Pulmonary artery endothelial cell (primary cell): Measurements from ENCODE around the gene MORN1. TPM values are rescaled to one million over a fixed set of nuclear protein-coding genes. Genes with fewer than 3 reads are reported as not detected.

Experiments used
- DNase-seq: peaks from one replicate; pipeline ENCODE4 v3.0.0-alpha.2; 2011; ENCODE audit warnings: low read depth, low spot score
- total RNA-seq: library from RNA; depleted of rRNA; stranded (reverse); fragments of >200 nt; gene quantifications from 2 replicates; pipeline ENCODE4 v1.2.3, GENCODE V29; 2014

MORN1 gene
- total RNA-seq, 1 donor from 2014 or later, result 4.1 TPM

GRCh38 chr1:2352341-2352896 is 38.9 kb downstream of the MORN1 start:
- DNase-seq, result no peak

DNA sequence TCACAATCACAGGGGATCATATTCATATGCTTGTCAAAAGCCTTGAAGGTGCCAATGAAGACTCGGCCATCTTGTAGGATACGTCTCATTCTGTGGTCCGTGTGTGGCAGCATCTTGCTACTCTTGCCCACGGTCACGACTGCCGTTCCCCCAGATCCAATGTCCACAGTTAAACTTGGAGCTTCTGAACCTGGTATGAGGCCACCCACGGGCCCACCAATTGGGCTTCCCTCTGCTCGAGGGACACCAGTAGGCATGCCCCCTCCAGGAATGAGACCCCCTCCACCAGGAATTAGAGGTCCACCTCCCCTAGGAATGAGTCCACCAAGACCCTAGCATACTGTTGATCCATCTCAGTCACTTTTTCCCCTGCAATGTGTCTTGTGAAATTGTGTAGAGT is 39.6 kb downstream of the MORN1 start:
- no peak for DNase-seq

DNA sequence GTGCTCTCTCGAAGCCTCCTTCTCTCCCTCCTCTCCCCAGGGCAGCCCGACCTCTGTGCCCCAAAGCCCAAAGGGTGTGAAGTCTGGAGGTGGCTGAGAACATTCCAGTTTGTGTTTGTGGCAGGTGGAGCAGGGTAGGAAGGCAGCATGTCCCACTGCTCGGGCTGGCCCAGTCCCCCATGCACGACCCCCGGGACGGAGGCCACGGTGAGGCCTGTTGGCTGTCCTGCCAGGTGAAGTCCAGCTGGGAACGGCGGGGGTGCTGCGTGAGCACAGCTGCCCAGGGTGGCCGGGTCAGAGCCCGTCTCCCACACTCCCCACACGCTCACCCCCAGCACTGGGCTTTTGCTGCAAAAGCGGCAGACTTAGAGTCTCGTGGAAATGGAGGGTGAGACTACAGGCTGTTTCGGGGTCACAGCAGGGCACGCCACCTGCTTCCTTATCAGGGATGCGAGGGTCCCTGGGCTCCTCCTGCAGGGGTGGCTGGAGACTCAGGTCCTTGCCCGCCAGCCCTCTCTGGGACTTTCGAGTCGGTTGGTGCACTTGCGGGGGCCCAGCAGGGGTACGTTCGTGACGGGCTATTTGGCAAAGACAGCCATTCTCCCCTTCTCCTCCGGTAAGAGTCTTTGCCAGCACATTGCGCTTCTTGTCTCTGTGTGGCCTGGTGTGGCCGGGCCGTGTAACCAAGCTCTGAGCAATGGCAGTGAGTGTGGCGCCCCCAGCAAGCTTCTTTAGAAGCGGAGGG is 40.3 kb downstream of the MORN1 start:
- no peak for DNase-seq

DNA sequence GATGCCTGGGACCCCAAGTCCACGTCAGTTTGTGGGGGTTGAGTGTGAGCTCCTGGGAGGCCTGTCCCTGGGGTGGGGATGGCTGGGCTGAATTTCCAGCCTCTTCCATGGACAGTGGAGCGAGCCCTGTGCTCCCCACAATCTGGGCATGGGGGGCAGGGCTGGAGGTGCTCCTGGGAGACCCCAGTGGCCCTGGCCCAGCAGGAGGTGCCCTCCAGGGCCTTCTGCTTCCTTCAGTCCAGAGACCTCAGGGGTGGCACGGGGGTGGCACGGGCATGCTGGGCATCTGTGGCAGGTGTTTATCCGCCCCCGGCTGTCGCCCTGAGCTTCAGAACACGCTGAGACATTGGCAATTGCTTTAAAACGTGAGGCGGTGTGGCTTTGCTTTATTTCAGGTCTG is 40.9 kb downstream of the MORN1 start:
- no peak for DNase-seq

DNA sequence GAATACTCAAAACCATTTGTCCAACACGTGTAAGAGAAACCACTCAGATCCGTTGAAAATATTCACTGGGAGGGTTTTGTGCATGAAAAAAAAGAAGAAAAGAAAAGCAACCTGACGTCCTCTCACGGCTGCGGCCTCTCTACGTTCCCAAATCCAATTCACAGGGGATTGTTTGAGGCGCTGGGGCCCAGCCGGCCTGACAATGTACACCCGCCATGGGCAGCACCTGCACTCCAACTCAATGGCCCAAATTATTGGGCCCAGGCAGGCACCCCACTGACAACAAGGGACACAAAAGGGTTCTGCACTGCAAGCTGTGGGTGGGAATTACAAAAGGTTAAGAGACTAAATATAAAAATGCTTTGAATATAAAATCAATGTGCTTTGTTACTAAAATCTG is 41.5 kb downstream of the MORN1 start:
- DNase-seq, result no peak

- DNase-seq, result no peak
These were observed 42.7 kb downstream of the MORN1 start for GRCh38 chr1:2348346-2349325.

DNA sequence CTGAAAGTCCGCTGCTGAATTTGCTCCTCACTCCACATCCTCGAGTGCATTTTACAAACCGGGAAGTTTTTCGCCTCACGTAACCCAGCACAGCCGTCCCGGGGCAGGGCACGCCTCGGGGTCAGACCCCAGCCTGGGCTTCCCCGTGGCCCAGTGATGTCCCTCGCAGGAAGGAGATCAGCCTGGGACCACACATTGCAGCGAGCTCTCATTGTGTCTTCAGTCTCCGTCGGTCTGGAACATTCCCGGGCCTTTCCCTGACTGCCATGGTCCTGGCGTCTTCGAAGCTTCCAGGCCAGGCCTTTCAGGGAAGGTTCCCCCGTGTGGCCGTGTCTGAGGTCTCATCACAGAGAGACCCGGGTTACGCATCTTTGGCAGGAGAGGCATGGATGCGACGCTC is 43.5 kb downstream of the MORN1 start:
- no peak for DNase-seq

DNA sequence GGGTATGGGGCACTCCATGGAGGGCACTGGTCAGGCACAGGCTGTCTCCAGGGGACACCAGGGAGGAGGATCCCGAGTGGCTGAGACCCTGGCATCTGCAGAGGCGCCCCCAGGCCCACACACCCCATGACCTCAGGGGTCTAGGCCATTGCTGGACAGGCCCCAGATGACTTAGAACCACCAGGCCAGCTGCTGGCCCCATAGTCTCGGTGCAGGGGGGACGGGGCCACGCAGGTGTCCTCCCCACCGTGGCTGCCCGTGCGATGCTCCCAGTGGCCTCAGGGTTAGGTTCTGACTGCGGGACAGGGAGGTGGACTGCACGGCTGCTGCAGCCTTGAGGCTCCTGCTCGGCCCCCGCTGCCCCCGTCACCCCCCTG is 44.0 kb downstream of the MORN1 start:
- no peak for DNase-seq

DNA sequence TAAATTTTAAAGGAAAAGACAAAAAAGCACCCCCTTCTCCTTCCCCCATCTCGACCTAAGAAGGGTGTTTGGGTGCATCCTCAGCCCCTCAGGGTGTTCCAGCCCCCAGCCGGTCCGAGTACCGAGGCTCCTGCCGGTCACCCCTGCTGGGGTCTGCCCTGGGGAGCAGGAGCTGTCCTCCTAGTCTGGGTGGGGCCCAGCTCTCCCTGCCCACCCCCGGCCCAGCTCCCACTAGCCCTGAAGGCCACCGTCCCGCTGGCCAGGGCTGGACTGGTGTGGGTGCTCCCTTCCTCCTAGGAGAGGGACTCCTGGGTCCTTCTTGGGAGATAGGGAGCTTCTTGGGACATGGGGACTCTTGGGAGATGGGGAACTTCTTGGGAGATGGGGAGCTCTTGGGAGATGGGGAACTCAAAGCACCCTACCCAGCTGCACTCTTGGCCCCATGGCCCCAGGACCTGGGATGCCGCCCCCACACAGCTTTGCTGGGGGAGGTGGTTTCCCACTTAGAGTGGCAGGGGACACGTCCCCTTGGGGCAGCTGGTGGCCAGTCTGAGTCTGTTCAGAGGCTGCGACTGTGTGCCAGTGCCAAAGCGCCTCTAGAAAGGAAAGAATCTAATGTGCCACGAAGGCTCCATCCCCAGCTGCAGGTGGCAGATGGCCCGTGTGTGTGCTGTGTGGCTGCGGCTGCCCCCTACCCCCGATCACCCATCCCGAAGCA is 44.5 kb downstream of the MORN1 start:
- DNase-seq, result no peak

DNA sequence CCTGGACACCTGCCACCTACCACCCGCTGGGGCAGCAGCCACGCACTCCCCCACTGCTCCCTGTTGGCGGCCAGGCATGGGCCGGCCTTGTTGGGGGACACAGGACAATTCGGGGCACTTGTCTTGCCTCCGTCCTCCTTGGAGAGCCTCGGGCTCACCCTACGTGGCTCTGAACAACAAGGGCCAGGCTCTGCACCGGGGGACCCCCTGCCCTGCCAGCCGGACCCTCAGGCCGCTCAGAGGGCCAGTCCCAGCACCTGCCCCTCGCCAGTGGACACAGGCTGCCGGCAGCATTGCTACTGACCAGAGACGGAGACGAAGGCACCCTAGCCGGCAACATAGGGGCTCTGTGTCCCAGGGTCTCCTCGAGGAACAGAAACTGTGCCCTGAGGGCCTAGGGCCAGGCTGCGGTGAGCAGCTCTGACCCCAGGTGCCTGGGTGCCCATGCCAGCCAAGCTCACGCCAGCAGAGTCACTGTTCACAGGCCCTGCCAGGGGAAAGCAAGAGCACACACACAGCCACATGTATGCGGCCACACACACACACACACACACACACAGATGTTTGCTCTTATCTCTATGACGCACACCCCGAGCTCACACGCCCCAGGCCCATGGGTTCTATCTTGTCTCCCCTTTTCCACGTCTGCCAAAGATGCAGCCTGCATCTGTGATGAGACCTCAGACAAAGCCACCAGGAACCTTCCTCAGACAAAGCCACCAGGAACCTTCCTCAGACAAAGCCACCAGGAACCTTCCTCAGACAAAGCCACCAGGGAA is 45.9 kb downstream of the MORN1 start:
- DNase-seq, result no peak

GRCh38 chr1:2344744-2345296 is 46.5 kb downstream of the MORN1 start:
- DNase-seq, result no peak

DNA sequence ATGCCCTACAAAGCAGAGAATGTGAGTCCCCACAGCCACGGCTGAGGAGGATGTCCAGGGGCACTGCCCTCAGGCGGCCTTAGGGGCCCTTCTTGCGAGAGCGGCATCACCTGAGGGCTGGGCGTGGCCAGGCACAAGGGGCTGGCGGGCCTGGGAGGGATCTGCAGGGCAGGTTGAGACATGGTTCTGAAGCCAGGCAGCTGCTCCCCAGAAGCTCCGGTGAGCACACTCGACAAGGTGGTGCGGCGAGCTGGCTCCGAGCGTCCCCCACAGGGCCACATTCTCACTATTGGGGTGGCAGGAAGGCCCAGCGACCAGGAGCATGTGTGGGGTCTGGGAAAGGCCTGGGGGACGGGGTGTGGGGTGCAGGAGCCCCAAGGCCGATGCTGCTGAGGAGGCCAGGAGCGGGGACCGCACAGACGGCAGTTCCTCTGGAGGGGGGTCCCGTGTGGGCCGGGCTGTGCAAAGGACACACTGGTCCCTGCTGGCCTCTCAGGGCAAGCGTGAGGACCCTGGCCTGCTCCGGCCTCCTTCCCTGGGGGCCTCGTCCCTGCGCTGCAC is 47.2 kb downstream of the MORN1 start:
- no peak for DNase-seq

DNA sequence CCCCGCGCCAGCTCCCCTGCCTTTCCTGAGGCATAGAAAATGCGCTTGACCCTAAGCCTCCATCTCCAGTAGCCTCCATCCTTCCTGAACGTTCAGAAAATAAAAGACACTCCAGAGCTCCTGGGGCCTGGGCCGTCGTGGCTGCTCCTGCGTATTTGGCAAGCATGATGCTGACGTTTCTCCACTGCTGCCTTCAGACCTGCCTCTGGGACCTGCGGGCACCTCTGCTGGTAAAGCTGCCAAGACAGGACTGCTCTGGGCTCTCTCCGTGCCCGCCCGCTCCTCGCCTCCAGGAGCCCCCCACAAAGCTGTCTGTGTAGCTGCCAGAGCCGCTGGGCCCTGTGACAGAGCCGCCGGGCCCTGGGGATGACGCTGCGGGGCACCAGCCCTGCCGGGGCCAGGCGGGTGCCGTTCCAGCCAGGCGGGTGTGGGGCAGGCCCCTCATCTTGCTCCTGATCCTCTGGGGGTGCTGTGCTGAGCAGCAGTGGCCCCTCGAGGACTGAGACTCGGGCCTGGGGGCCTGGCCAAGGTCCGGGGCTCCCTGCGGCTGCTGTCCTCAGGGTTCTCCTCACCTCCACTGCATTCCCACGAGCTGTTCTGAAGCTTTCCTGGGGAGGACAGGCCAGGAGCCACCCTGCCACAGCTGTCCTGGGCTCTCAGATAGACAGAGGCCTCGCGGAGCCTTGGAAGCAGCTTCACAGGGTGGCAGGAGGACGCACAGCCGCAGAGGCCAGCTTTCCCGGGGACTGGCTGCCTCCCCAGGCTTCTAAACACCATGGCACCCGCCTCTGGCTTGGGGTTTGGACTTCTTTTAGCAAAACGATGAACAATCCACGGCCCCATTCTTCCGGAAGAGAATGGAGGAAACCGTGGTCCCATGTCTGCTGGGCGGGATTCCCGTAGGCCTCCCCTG is 48.1 kb downstream of the MORN1 start:
- DNase-seq, result no peak

- no peak for DNase-seq
These were observed 48.9 kb downstream of the MORN1 start for GRCh38 chr1:2342384-2343022.

- no peak for DNase-seq
These were observed 49.5 kb downstream of the MORN1 start for GRCh38 chr1:2341706-2342383.

DNA sequence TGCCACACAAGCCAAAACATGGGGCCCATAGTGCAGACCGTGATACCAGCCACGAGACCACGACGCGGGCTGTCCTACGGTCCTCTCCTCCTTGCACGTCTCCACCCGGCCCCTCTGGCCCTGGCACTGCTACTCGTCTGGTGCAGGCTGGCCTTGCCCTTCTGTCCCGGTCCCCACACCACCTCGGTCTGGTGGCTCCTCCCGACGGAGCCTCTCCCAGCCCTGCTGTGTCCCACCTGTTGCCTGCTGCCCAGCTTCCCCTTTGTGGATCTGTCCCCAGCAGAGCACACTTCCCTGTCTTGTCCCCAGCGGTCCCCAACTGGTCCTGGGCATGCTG is 50.5 kb downstream of the MORN1 start:
- no peak for DNase-seq

GRCh38 chr1:2340086-2340917 is 51.1 kb downstream of the MORN1 start:
- no peak for DNase-seq
